Activated CD4-positive, alpha-beta T cell treated with anti-CD3 and anti-CD28 coated beads for 1 hour (primary cell): ENCODE data around the gene GPR157.
"Not testable (repeated sequence)": the region's sequence is repeated elsewhere in the genome, so short reads cannot be mapped to it uniquely, and the experiment has no call there.

Experiments
- DNase-seq: peaks from one replicate; pipeline ENCODE4 v3.0.0-alpha.2; 2020

Gene GPR157

DNA sequence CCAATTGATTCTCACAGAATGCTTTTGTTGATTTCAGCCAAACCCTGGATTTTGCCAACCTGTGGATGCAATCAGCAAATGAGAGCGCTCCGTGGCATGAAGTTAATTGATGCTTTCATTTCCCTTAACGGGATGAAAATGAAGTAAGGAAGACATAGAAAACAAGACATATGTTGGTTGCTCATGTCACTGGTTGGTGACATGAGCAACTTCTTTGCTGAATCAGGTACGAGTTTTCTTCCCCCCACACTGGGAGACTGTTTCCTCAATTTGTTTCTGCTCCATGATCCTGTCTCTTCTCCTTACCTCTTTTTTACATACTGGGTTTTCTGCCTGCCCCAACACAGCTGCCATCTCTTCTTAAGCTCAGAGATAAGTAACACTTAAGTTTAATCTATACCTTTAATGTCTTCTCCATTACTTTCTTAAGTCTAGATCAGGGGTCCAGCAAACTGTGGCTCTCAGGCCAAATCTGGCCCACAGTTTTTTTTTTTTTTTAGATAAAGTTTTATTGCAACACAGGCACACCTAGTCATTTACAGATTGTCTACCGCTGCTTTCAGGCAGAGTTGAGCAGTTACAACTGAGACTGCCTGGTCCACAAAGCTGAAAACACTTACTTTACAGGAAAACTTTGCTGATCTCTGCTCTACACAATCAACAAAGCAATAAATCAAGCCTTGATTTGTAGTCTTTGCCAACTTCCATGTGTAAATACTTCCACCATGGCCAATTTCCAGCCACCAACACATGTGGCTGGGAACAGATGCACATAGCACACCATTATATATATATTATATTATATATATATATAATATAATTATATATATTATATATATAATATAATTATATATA, 13.3 kb downstream of the GPR157 start:
- no peak for DNase-seq

- no peak for DNase-seq
These were observed 15.7 kb downstream of the GPR157 start for GRCh38 chr1:9112961-9113880.

DNA sequence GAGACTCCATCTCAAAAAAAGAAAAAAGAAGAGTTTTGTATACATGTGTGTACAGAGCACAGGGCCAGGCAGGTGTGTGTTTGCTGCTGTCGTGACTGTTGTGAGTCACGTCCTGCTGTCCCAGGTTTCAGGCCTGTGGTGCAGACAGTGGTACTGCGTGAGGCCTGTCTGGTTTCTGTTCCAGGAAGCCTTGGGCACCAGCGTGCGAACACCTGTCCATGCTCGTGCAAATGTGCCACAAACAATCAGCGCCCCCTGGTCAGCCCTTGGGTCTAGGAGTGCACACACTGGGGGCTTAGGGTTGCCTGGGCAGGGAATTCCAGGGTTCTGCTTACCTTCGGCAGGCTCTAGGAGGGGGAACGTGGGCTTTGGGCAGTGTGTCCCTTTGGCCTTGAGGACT, 16.9 kb downstream of the GPR157 start:
- no peak for DNase-seq

DNA sequence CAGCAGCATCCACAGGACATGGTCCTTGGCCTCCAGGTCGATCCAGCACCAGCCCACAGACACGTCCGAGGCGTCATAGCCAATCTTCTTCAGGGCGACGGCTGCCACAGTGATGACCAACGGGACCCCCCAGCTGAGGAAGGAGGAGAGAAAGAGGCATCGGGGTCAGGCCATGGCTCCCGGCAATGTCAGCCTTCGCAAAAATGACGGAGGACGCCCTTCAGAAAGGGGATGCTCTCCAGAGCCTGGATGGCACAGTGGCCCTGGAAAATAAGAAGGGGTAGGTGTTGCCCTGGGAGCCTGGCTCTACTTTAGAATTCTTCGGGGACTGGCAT, 17.6 kb downstream of the GPR157 start:
- no peak for DNase-seq

DNA sequence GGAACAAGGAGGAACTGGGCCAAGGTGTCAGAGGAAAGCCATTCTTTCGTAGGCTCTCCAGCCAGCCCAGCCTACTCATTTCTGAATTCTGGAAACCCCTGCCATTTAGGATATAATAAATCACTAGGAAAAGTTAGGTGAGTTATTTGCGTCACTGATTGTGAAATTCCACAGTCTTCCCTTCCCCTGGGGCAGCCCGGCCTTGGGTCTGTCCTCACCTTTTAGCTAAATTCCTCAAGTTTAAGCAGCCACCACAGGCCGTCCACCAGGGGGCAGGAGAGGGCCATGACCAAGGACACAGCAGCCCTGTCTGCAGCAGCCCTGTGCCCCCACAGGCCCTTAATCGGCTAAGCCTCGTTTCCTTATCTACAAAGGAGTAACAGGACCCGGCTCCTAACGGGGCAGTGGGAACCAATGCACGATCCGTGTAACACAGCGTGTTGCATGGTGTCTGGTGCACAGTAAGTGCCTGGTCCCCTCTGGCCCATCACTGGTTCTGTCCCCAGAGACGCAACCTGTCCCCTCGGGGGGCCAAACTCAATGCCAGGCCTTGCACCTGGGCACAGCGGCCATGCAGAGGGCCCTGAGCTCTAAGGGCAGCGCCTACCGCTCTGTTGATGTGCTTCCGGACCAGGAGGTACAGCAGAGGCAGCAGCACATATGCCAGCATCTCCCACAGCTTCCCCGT, 18.1 kb downstream of the GPR157 start:
- DNase-seq = peak; percentile 73

GRCh38 chr1:9108056-9108665, 20.7 kb downstream of the GPR157 start:
- DNase-seq = no peak

DNA sequence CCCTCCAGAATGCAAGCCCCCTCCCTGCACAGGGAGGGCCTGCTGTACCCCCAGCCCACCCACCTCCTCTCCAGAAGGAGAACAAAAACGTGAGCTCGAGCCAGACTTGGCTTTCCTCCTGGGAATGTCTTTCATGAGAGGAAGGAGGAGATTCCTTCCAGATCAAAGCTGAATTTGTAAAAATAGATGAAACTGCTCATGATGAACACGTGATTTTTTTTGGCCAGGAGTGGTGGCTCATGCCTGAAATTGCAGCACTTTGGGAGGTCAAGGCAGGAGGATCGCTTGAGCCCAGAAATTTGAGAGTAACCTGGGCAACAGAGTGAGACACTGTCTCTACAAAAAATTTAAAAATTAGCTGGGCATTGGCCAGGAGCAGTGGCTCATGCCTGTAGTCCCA, 21.8 kb downstream of the GPR157 start:
- no peak for DNase-seq

DNA sequence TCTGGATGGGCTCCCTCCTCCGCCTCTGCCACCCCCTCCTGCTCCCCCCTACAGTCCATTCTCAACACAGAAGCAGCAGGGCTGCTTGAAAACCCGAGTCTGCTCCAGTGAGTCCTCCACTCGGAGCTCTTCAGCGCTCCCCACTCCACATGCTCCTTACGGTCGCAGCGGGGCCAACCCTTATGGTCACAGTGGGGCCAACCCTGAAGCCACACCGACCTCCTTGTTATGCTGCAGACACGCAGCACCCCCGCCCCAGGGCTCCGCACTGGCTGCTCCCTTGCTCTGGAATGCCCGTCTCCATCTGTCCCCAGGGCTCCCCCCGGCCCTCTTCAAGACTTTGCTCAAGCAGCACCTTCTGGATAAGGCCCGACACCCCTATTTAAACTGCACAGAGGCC, 22.6 kb downstream of the GPR157 start:
- DNase-seq = no peak

- DNase-seq = no peak
These were observed 23.5 kb downstream of the GPR157 start for GRCh38 chr1:9105336-9105867.

GRCh38 chr1:9101510-9102146, 27.3 kb downstream of the GPR157 start:
- DNase-seq = no peak

DNA sequence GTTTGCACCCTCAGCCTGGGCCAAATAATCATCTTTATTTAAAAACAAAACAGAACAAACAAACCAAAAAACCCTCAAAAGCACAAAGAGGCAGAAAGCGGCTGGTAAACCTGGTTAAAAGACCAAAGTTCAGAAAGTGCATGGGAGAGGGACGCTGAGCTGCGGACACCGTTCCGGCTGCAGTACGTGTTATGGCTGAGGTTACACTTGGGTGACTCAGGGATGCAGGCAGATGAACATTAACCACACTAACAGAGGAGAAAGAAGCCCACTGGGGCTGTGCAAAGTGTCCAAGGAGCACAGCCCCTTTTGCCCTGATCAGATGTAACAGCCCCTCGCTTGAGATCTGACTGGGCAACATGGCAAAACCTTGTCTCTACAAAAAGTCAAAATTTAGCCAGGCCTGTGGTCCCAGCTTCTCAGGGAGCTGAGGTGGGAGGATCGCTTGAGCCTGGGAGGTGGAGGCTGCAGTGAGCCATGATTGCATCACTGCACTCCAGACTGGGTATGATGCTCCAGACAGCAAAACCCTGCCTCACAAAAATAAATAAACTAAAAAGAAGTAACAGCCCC, 28.3 kb downstream of the GPR157 start:
- DNase-seq = no peak

DNA sequence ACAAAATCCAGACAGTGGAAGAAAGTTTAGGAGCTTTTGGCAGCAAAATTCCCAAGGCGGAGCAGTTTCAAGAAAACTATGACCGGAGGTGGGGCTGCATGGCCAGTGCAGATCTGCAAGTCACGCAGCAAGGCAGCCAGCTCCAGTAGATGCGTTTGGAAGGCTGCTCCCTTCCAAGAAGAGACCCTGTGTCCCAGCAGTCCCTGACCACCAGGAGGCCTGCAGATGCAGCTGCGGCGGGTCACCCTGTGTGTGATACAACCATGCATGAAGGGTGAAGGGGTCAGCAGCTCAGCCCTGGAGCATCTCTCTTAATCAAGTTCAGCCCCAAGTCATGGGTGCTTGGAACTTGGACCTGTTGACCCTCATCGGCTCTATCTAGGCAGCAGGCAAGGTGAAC, 29.3 kb downstream of the GPR157 start:
- DNase-seq = no peak

GRCh38 chr1:9097947-9098705, 30.8 kb downstream of the GPR157 start:
- no peak for DNase-seq

GRCh38 chr1:9095818-9096217, 33.1 kb downstream of the GPR157 start:
- no peak for DNase-seq

- DNase-seq = not testable (repeated sequence)
These were observed 34.8 kb downstream of the GPR157 start for GRCh38 chr1:9093996-9094595.

- DNase-seq = no peak
These were observed 35.3 kb downstream of the GPR157 start for GRCh38 chr1:9093581-9093980.

- no peak for DNase-seq
These were observed 35.8 kb downstream of the GPR157 start for GRCh38 chr1:9093091-9093490.

GRCh38 chr1:9088807-9089206, 40.1 kb downstream of the GPR157 start:
- DNase-seq = no peak

DNA sequence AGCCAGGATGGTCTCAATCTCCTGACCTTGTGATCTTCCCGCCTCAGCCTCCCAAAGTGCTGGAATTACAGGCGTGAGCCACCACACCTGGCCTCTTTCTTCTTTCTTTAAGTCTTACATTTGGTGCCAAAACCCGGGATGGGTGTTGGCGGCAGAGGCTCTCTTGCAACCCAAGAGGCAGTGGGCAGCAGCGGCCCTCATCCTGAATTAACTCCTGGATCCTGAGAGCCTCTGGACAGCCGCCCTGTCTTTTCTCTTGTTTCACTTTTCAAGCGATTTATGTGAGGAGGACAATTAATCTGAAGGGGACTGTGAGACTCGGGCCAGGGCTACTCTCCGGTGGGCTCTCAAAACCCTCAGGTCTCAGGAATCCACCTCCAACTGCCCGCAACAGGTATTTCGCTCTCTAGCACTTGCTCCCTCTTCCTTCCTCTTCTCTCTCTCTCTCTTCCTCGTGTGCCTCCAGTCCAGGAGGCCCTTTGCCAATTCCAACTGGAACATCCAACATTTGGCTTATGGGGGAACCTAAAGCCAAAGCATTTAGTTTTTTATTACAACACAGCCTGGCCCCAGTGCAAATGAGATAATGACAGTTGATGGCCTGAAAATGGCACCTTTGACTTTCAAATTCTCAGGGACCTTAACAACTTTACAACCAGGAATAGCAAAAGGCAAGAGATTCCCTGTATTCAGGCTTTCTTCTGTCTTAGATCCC, 41.3 kb downstream of the GPR157 start:
- no peak for DNase-seq

GRCh38 chr1:9086796-9087195, 42.1 kb downstream of the GPR157 start:
- no peak for DNase-seq
